Activated T-cell treated with anti-CD3 and anti-CD28 coated beads for 1 hour (primary cell): ENCODE results near the gene RUBCN.

Source experiments
- DNase-seq: peaks from one replicate; pipeline ENCODE4 v3.0.0-alpha.2; 2020; ENCODE audit warnings: low read depth

Gene RUBCN

GRCh38 chr3:197736491-197737318 lies at the start of gene RUBCN:
TSS of gene RUBCN (minus strand) at chr3:197736904. CDS start at chr3:197736719, 185 bp downstream.
- peak; percentile 80 for DNase-seq

GRCh38 chr3:197784019-197784585 lies 47.4 kb upstream of the RUBCN start:
- no peak for DNase-seq

GRCh38 chr3:197782230-197782629 lies 45.5 kb upstream of the RUBCN start:
- no peak for DNase-seq

- no peak for DNase-seq
Measured at GRCh38 chr3:197775317-197775716, 38.6 kb upstream of the RUBCN start.

GRCh38 chr3:197761784-197762183 lies 25.1 kb upstream of the RUBCN start:
- DNase-seq = no peak

- DNase-seq = no peak
Measured at GRCh38 chr3:197758512-197758911, 21.8 kb upstream of the RUBCN start.

- no peak for DNase-seq
Measured at GRCh38 chr3:197756704-197757103, 20.0 kb upstream of the RUBCN start.

GRCh38 chr3:197753263-197753662 lies 16.6 kb upstream of the RUBCN start:
- no peak for DNase-seq

- DNase-seq = no peak
Measured at GRCh38 chr3:197752107-197752506, 15.4 kb upstream of the RUBCN start.

- DNase-seq = peak; percentile 12
Measured at GRCh38 chr3:197750858-197751737, 14.4 kb upstream of the RUBCN start.

GRCh38 chr3:197750396-197750831 lies 13.7 kb upstream of the RUBCN start:
- peak; percentile 37 for DNase-seq

- peak; percentile 82 for DNase-seq
Measured at GRCh38 chr3:197749601-197750395, 13.1 kb upstream of the RUBCN start, which contains the start of gene FYTTD1. TSS of gene FYTTD1 (plus strand) at chr3:197749883. CDS start at chr3:197749972, 89 bp downstream.

- no peak for DNase-seq
Measured at GRCh38 chr3:197749315-197749600, 12.6 kb upstream of the RUBCN start.

- DNase-seq = no peak
Measured at GRCh38 chr3:197748597-197749314, 12.1 kb upstream of the RUBCN start.

GRCh38 chr3:197746801-197747237 lies 10.1 kb upstream of the RUBCN start:
- DNase-seq = no peak

- DNase-seq = no peak
Measured at GRCh38 chr3:197746209-197746608, 9.5 kb upstream of the RUBCN start.

- DNase-seq = no peak
Measured at GRCh38 chr3:197742787-197743186, 6.1 kb upstream of the RUBCN start.

- DNase-seq = no peak
Measured at GRCh38 chr3:197737749-197738462, 1.2 kb upstream of the RUBCN start.

GRCh38 chr3:197737319-197737649 lies 580 bp upstream of the RUBCN start:
- no peak for DNase-seq

GRCh38 chr3:197736010-197736490 lies 654 bp downstream of the RUBCN start:
- peak; percentile 31 for DNase-seq
